ENCODE measurements around the gene SLC22A2.

The SLC22A2 gene

DNA sequence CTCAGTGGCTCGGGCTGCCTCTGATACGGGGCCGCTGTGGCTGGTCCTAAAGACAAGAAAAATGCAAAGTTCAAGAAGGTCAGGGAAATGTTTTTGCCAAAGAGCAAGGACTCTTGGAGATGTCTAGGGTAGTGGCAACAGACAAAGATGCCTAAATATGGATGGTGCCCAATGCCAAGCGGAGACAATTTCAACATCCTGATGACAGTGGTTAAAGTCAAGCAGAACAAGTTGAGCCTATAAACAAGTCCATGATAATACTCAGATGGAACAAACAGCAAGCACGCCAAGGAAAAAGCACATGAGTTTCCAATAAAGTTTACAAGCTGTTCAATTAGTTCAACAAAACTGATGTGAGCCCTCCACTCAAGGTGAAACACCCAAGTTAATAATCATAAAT, 85.9 kb downstream of the SLC22A2 start:
- no peak for DNase-seq (ENCODE audit: low read depth in 3 of 3, low spot score in 1 of 3)

DNA sequence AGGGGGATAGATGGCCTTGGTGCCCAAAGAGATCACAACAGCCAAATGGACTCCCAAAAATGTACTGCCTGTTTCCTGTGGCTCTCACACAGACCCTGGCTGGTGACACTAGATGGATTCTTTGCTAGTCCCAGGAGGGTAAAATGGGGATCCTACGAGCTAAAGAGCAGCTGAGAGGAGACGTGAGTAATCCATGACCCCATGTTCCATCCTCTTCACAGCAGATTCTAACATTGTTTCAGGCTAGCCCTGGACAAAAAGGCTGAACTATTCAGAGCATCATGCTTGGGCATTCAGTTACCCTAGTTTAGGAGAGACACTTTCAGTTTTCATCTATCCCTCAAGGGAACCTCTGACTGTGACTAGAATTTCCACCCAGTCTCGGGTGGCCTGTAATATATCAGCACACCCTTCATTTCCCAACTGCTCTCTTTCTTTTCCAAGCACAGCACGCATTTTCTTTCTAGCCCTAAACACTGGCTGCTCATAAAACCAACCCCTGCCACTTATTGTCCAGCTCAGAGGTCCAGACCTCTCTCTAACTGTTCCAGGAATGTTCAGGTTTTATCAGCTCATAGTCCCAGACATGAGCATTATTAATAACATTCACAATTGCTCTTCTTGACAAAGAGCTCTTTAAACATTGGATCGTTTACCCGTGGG, 88.5 kb downstream of the SLC22A2 start:
- no peak for DNase-seq (ENCODE audit: low read depth in 3 of 3, low spot score in 1 of 3)

DNA sequence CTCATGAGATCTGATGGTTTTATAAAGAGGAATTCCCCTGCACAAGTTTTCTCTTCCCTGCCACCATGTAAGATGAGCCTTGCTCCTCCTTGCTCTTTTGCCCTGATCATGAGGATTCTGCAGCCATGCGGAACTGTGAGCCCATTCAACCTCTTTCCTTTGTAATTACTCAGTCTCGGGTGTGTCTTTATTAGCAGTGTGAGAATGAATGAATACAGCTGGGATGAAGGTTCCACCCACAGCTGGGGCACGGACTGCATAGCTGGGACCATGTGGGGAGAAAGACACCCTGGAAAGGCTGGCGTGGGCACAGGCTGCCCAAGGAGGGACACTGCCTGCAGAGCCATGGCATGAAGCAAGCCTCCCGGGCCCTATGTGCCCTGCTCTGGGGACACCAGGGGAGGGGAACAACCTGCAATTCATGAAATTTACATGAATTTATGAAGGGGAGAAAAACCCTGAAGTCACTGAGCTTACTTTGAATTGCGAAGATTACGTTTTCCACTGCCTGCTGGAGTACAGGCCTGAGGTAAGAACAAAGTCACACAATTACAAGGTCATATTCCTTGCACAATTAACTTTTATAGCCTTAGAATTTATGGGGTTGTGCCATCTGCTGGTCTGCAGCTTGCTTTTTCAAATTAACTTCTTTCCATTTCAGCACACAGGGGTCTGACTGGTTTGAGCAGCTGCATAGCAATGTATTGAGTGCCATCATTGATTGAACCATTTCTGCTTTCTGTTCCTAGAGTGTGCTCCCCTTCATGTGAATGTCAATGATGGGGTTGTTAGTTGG, 90.8 kb downstream of the SLC22A2 start:
- DNase-seq (ENCODE audit: low read depth in 3 of 3, low spot score in 1 of 3), result no peak

All from stimulated activated CD4-positive, alpha-beta T cell treated with anti-CD3 and anti-CD28 coated beads, TNF-alpha, amount 100 ng/mL, for 1 hour (primary cell).